Measurements from ENCODE around the gene CD300LG. TPM values are rescaled to one million over a fixed set of nuclear protein-coding genes. Genes with fewer than 3 reads are reported as not detected.
"Not testable (repeated sequence)": the region's sequence is repeated elsewhere in the genome, so short reads cannot be mapped to it uniquely, and the experiment has no call there.

The CD300LG gene, protein sequence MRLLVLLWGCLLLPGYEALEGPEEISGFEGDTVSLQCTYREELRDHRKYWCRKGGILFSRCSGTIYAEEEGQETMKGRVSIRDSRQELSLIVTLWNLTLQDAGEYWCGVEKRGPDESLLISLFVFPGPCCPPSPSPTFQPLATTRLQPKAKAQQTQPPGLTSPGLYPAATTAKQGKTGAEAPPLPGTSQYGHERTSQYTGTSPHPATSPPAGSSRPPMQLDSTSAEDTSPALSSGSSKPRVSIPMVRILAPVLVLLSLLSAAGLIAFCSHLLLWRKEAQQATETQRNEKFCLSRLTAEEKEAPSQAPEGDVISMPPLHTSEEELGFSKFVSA
- 10 to 100 TPM in 2 of 4 donors, 1 to 10 TPM in 2; 6.9 to 11.5 (median 10.2) TPM for total RNA-seq
- 10 to 100 TPM in 2 of 3 donors, 1 to 10 TPM in 1; 5.4 to 21.7 (median 14.7) TPM for polyA plus RNA-seq
- long read RNA-seq, donor 1, partial matches to known transcripts = 2 of 5 reads
- long read RNA-seq, donor 1, other reads (novel, unspliced or antisense) = 3 of 5 reads
- long read RNA-seq, donor 2, partial matches to known transcripts = 3 of 6 reads
- long read RNA-seq, donor 2, other reads (novel, unspliced or antisense) = 3 of 6 reads

DNA sequence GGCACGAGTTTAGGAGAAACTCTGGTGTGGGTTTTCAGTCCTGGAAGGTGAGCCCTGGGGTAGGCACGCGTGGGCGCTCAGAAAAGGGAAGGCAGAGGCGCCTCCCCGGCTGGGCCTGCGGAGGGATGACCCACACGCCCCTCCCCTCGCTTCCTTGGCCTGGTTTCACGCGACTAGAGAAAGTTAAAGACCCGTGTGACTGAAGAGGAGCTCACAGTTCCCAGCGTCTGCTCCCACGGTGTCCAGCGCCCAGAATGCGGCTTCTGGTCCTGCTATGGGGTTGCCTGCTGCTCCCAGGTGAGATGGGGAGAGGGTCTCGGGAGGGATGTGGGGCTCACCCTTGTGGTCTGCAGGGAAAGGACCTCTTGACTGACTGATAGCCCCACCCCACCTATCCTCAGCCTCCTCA, at the start of gene CD300LG:
Gene CD300LG, plus strand, starts transcription at position 214 of the 409 bp plus-strand sequence. Its CDS starts 41 bp downstream, at position 255.
- no peaks in the 10 kb centered on the region for H3K9me3 ChIP-seq
- H3K27ac ChIP-seq = peak within 1 kb of the TSS; percentile 31
- DNase-seq (peak in 1 of 2 donors; percentile 27), ATAC-seq (peak in 1 of 4 donors; percentile 20)
- WGBS, 3 donors = 39 to 51% (median 43%) methylated on average over 16 to 17 of the region's 17 CpGs
- intact Hi-C loops (cut with DNase I) = loop anchor here (5.0 kb wide), 2 partner anchors 65 to 155 kb away; partner anchors contain the start of gene CFAP97D1 (in 1 of the 2)
- TF ChIP-seq, protein P1, sequence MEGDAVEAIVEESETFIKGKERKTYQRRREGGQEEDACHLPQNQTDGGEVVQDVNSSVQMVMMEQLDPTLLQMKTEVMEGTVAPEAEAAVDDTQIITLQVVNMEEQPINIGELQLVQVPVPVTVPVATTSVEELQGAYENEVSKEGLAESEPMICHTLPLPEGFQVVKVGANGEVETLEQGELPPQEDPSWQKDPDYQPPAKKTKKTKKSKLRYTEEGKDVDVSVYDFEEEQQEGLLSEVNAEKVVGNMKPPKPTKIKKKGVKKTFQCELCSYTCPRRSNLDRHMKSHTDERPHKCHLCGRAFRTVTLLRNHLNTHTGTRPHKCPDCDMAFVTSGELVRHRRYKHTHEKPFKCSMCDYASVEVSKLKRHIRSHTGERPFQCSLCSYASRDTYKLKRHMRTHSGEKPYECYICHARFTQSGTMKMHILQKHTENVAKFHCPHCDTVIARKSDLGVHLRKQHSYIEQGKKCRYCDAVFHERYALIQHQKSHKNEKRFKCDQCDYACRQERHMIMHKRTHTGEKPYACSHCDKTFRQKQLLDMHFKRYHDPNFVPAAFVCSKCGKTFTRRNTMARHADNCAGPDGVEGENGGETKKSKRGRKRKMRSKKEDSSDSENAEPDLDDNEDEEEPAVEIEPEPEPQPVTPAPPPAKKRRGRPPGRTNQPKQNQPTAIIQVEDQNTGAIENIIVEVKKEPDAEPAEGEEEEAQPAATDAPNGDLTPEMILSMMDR (IDR thresholded peaks at IDR 0.05) = no peak
- peaks cover 5% of the 10 kb centered on the region for H3K4me1 ChIP-seq
- no peaks in the 10 kb centered on the region for H3K36me3 ChIP-seq (ENCODE audit: insufficient read depth in 1 of 2, low read depth in 1 of 2)
- H3K27me3 ChIP-seq (ENCODE audit: insufficient read depth in 3 of 3, low read length in 2 of 3) = peaks cover 0 to 3% (median 0%) of the 10 kb centered on the region in 3 donors
- H3K4me3 ChIP-seq = peak within 1 kb of the TSS; percentile 51

DNA sequence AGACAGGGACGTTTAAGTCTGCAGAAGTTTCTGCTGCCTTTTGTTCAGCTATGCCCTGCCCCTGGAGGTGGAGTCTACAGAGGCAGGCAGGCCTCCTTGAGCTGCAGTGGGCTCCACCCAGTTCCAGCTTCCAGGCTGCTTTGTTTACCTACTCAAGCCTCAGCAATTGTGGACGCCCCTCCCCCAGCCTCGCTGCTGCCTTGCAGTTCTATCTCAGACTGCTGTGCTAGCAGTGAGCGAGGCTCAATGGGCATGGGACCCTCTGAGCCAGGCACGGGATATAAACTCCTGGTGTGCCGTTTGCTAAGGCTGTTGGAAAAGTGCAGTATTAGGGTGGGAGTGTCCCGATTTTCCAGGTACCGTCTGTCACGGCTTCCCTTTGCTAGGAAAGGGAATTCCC, 49.0 kb upstream of the CD300LG start:
- ATAC-seq; H3K36me3 ChIP-seq (ENCODE audit: insufficient read depth in 1 of 2, low read depth in 1 of 2); H3K4me3 ChIP-seq; H3K4me1 ChIP-seq; DNase-seq; H3K9me3 ChIP-seq; intact Hi-C loops (cut with DNase I); H3K27me3 ChIP-seq (ENCODE audit: insufficient read depth in 3 of 3, low read length in 2 of 3); H3K27ac ChIP-seq: not testable (repeated sequence)
- WGBS, 3 donors = 83 to 90% (median 87%) methylated on average over 8 to 9 of the region's 9 CpGs

DNA sequence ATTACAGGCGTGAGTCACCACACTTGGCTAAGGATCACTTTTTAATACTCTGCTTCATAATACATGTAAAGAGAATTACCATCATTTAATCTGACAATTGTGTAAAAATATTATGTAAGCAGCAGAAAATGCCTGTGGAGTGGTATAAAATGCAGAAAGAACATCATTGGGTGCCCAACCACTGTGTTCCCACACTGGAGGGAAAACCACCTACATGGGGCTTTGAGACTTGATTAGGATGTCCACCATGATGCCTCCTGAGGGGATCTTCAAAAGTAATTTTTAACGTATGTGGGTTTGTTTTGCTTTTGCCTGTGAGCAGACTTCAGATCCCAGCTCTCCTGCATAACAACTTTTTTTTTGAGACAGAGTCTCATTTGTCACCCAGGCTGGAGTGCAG, 47.9 kb upstream of the CD300LG start:
- H3K27me3 ChIP-seq (ENCODE audit: insufficient read depth in 3 of 3, low read length in 2 of 3) = peaks cover 0 to 2% (median 0%) of the 10 kb centered on the region in 3 donors
- no peaks in the 10 kb centered on the region for H3K9me3 ChIP-seq
- intact Hi-C loops (cut with DNase I) = no loop called here
- TF ChIP-seq, protein P1 (IDR thresholded peaks at IDR 0.05) = no peak
- H3K36me3 ChIP-seq (ENCODE audit: insufficient read depth in 1 of 2, low read depth in 1 of 2) = peaks cover 0 to 5% of the 10 kb centered on the region in 2 donors
- H3K27ac ChIP-seq = no peak overlapping the region
- ATAC-seq (no peak), DNase-seq (no peak)
- 83 to 88% (median 84%) methylated on average over 2 of the region's 2 CpGs for WGBS, 3 donors
- no peaks in the 10 kb centered on the region for H3K4me1 ChIP-seq
- no peak overlapping the region for H3K4me3 ChIP-seq

DNA sequence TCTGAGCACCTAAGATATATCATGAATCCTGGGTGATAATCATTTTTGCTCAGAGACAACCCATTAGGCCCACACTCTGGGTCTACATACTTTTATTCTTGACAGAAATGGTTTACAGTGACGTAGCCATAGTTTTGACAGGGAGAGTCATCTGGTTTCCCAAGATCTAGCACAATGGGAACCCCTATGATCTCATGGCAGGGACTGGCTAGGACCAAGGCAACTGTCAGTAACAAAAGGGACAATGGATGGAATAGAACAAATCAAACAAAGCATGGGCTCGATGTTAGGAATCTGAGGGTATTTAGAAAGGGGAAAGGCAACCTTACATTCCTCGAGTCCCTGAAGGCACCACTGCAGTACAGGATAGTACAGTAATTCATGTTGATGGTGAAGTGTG, 46.2 kb upstream of the CD300LG start:
- H3K27ac ChIP-seq = no peak overlapping the region
- no peaks in the 10 kb centered on the region for H3K9me3 ChIP-seq
- TF ChIP-seq, protein P1 (IDR thresholded peaks at IDR 0.05) = no peak
- ATAC-seq (no peak), DNase-seq (no peak)
- H3K36me3 ChIP-seq (ENCODE audit: insufficient read depth in 1 of 2, low read depth in 1 of 2) = peaks cover 0 to 5% of the 10 kb centered on the region in 2 donors
- peaks cover 0 to 2% (median 0%) of the 10 kb centered on the region in 3 donors for H3K27me3 ChIP-seq (ENCODE audit: insufficient read depth in 3 of 3, low read length in 2 of 3)
- intact Hi-C loops (cut with DNase I) = no loop called here
- H3K4me1 ChIP-seq = no peaks in the 10 kb centered on the region
- H3K4me3 ChIP-seq = no peak overlapping the region
- 89 to 96% (median 91%) methylated on average over 3 of the region's 3 CpGs for WGBS, 3 donors

DNA sequence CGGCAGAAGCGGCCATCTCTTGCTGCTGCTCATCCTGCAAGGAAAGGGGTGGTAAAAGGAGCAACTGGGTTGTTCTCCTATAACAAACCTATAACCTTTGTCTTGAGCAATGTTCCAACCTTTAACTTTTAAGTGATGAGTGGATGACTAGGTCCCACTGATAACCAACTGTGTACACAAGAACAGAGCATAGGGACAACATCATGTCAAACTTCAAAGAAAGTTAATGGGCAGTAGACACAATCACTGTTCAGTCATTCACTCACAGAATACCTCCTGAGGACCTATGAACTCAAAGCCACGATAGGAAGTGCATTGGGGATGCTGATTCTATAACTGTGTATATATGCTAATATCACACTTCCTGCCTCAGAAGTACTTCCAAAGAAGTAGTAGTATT, 45.1 kb upstream of the CD300LG start:
- Histone ChIP-seq H3K27me3 (ENCODE audit: insufficient read depth in 3 of 3, low read length in 2 of 3) (peaks cover 0 to 2% (median 0%) of the 10 kb centered on the region in 3 donors), H3K36me3 (ENCODE audit: insufficient read depth in 1 of 2, low read depth in 1 of 2) (peaks cover 0 to 5% of the 10 kb centered on the region in 2 donors), H3K27ac (no peak overlapping the region)

More for the DNA sequence above, 45.1 kb upstream of the CD300LG start:
- Histone ChIP-seq H3K4me3 (no peak overlapping the region), H3K4me1 (no peaks in the 10 kb centered on the region), H3K9me3 (no peaks in the 10 kb centered on the region)
- TF ChIP-seq, protein P1 (IDR thresholded peaks at IDR 0.05) = no peak
- DNase-seq = no peak
- 87 to 90% (median 88%) methylated on average over 3 of the region's 3 CpGs for WGBS, 3 donors
- intact Hi-C loops (cut with DNase I) = no loop called here
- ATAC-seq = no peak

Data from psoas muscle (tissue), 8 donors.